22Rv1 (cell line): ENCODE measurements around the gene PLXNA2.

Source experiments
- H3K27ac ChIP-seq: fragments of 450-650 bp; 2 replicates; pipeline ENCODE4 v1.5.1; 2017
- ZFX ChIP-seq: fragments of 450-650 bp; IDR thresholded peaks from 2 replicates; pipeline ENCODE4 v1.6.1; 2017; ENCODE audit warnings: antibody characterized with exemption, borderline replicate concordance
- TF ChIP-seq, protein P1 (sequence below): fragments of 450-650 bp; IDR thresholded peaks from 2 replicates; pipeline ENCODE4 v1.5.1; 2017; ENCODE audit warnings: mild to moderate bottlenecking

Gene PLXNA2

DNA sequence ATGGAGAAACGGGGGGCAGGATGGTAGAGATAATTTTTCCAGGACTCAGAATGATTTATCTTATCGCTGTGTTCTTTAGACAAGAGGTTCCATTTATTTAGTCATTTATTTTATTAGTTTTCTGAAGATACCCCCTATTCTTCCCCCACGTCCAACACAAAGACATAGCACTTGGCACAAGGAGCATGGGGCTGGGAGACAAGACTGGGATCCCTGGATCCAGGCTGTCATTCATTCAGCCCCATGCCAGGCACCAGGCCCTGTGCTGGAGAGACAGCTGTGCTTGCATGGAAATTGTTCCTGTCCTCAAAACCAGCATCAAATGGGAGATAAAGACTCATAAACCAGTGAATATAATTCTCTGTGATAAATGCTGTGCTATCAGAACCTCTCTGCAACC lies 27.1 kb upstream of the PLXNA2 start:
- no peak overlapping the region for H3K27ac ChIP-seq
- TF ChIP-seq, protein P1, sequence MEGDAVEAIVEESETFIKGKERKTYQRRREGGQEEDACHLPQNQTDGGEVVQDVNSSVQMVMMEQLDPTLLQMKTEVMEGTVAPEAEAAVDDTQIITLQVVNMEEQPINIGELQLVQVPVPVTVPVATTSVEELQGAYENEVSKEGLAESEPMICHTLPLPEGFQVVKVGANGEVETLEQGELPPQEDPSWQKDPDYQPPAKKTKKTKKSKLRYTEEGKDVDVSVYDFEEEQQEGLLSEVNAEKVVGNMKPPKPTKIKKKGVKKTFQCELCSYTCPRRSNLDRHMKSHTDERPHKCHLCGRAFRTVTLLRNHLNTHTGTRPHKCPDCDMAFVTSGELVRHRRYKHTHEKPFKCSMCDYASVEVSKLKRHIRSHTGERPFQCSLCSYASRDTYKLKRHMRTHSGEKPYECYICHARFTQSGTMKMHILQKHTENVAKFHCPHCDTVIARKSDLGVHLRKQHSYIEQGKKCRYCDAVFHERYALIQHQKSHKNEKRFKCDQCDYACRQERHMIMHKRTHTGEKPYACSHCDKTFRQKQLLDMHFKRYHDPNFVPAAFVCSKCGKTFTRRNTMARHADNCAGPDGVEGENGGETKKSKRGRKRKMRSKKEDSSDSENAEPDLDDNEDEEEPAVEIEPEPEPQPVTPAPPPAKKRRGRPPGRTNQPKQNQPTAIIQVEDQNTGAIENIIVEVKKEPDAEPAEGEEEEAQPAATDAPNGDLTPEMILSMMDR = no peak
- no peak for TF ChIP-seq ZFX

DNA sequence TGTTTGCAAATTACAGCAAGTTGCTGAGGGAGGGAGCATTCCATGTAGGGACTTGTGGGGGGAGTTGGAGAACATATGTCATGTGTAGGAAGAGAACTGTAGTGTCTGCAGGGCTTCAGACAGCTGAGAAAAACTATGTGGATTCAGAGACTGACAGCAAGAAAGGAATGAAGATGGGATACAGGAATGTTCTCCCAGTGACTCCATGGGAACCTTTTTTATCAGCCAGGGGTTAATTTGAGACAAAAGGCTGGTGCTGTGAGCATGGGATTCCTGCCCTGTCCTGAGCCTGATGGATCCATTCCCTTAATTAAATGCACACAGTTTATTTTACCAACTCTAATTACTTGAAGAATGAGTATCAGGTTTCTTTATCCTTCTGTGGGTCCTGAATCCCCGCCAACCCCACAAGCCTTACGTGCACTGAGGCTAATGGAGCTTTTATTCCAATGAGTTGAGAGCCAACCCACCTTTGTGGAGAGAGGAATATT lies 26.5 kb upstream of the PLXNA2 start:
- no peak overlapping the region for H3K27ac ChIP-seq

DNA sequence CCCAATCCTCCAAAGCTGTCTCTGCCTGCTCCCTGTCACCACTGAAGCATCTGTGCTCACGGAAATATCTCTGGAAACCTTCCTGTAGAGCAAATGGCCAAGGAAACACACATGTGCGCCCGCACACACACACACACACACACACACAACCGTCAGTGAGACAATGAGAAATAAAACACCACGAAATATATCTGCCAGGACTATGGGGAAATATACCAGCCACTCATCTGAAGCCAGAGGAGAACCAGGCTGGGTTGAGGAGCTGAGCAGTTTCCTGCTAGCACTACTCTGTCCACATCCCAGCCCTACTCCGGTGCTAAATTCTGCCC lies 25.1 kb upstream of the PLXNA2 start:
- TF ChIP-seq, protein P1 = no peak
- no peak for TF ChIP-seq ZFX
- H3K27ac ChIP-seq = no peak overlapping the region

More for the DNA sequence above, 26.5 kb upstream of the PLXNA2 start:
- TF ChIP-seq, protein P1 = no peak
- no peak for TF ChIP-seq ZFX

DNA sequence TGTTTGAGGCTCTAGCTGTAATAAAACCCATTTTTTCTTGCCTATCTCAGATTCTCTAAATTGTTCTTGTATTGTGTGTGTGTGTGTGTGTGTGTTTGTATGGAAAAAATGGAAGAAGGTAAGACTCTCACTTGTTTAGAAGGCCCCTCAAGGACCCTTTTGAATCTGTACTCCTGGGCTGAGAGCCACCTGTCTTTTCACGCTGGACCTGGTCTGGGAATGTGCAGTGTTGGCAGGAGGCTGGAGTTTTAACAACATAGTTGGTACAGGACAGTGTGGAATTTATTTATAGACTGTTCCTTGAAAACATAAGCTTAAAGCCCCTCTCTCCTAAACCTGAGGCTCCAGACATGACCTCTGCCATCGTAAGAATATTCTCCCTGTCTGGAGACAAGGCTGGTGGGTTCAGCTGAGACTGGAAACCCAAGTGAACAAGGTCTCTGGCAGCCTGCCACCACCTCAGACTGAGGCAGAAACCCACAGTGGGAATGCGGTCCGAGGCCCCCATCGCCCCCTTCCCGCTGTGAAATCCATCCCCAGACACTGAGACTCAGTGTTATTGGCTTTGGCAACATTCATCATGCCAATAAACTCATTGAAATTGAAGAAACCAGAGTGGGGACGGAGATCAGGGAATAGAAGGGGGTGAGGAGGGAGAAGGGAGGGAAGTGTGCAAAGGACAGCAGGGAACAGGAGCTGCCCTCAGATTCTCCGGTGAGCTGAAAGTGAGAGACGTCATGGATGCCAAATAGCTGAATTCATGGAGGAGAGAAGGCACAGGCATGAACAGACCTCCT lies 24.6 kb upstream of the PLXNA2 start:
- H3K27ac ChIP-seq = no peak overlapping the region
- TF ChIP-seq ZFX = no peak
- TF ChIP-seq, protein P1 = no peak

DNA sequence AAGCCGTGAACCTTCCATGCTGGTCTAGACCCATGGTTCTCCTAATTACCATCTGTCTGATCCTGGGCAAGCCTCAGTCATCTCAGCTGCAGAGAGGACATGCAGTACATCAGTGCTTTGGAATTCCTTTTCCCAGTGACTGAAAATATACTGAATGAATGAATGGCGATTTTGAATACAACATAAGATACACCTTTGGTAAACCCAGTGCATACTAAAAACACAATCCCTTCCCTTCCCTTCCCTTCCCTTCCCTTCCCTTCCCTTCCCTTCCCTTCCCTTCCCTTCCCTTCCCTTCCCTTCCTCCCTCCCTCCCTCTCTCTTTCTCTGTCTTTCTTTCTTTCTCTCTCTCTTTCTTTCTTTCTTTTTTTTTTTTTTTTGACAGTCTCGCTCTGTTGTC lies 21.3 kb upstream of the PLXNA2 start:
- H3K27ac ChIP-seq = no peak overlapping the region
- TF ChIP-seq, protein P1 = no peak
- TF ChIP-seq ZFX = no peak

DNA sequence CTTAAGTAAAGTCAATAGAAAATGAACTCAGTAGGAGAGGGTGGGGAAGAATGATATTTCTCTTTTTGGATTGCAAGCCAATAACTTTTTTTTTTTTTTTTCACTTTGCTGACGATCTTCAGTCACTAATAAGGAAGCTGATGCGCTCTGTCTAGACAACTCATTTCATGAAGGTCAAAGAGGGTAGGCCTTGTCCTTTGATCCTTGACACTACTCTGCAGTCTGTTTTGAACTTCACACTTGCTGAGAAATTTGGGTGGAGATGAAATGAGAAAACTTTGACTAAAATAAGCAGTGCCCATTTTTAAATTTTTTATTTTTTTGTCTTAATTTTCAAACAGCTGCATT lies 20.9 kb upstream of the PLXNA2 start:
- TF ChIP-seq, protein P1 = no peak
- no peak for TF ChIP-seq ZFX

DNA sequence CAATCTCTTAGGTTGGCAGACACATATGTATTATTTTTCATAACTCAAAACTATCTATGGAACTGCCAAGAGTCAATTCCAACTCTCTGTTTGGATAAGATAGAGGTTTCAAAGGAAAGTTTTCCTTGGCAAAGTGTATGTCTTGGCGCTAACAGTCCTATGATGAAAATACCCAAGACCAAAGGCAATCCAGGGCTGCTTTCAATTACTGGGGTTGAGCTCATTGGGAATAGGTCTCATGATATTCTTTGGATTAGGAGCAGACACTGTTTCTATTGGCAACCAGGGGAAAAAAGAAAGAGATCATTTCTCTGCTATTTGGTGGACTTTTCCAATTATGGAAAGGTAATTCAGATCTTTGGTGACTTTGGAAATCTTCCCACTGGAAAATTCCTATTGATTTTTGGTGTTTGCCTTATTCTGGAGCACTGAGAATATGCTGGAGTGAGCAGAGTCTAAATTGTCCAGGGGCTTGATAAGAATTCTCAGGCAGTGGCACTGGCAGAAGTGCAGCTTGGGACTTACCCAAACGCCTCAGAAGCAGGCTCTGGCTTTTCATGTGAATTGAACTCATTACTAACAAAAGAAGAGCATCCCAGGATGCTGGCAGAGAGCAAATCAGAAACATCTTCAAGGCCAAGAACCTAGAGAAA lies 20.4 kb upstream of the PLXNA2 start:
- TF ChIP-seq ZFX = no peak
- TF ChIP-seq, protein P1 = no peak
- no peak overlapping the region for H3K27ac ChIP-seq

More for the DNA sequence above, 20.9 kb upstream of the PLXNA2 start:
- H3K27ac ChIP-seq = no peak overlapping the region
